Smooth muscle cell (in vitro differentiated cells): ENCODE data around the gene TRAPPC5. TPM values are rescaled to one million over a fixed set of nuclear protein-coding genes. Genes with fewer than 3 reads are reported as not detected.

Experiments
- DNase-seq: peaks from one replicate; lab custom pipeline; 2025; ENCODE audit not compliant: unreplicated experiment; lab: John Stamatoyannopoulos, UW
- H2AFZ ChIP-seq: fragments of 200-600 bp; sonication (generic); 2 replicates; pipeline ENCODE4 v1.6.0; 2016; ENCODE audit warnings: antibody characterized with exemption, low read depth, mild to moderate bottlenecking
- H3F3A ChIP-seq: fragments of 200-600 bp; sonication (generic); 2 replicates; pipeline ENCODE4 v1.6.0; 2017; ENCODE audit warnings: antibody characterized with exemption, low read depth
- H3K27ac ChIP-seq: fragments of 200-600 bp; sonication (generic); 2 replicates; pipeline ENCODE4 v1.5.1; 2016; ENCODE audit warnings: low read depth, mild to moderate bottlenecking
- H3K27me3 ChIP-seq: fragments of 200-600 bp; sonication (generic); 2 replicates; pipeline ENCODE4 v1.6.1; 2016; ENCODE audit warnings: low read depth, mild to moderate bottlenecking
- H3K36me3 ChIP-seq: fragments of 200-600 bp; sonication (generic); 2 replicates; pipeline ENCODE4 v1.5.1; 2016; ENCODE audit warnings: low read depth
- H3K4me1 ChIP-seq: fragments of 200-600 bp; sonication (generic); 2 replicates; pipeline ENCODE4 v1.5.1; 2016; ENCODE audit warnings: low read depth
- H3K4me2 ChIP-seq: fragments of 200-600 bp; sonication (generic); 2 replicates; pipeline ENCODE4 v1.6.0; 2016; ENCODE audit warnings: mild to moderate bottlenecking
- H3K4me3 ChIP-seq: fragments of 200-600 bp; sonication (generic); 2 replicates; pipeline ENCODE4 v1.5.1; 2016; ENCODE audit warnings: mild to moderate bottlenecking
- H3K79me2 ChIP-seq: fragments of 200-600 bp; sonication (generic); 2 replicates; pipeline ENCODE4 v1.6.0; 2016; ENCODE audit warnings: low read depth, mild to moderate bottlenecking
- H3K9ac ChIP-seq: fragments of 200-600 bp; sonication (generic); 2 replicates; pipeline ENCODE4 v1.6.0; 2016; ENCODE audit warnings: low read depth
- H3K9me3 ChIP-seq: fragments of 200-600 bp; sonication (generic); replicated peaks from 2 replicates; pipeline ENCODE4 v1.5.1; 2016; ENCODE audit warnings: low read depth
- H4K20me1 ChIP-seq: fragments of 200-600 bp; sonication (generic); 2 replicates; pipeline ENCODE4 v1.6.0; 2016; ENCODE audit warnings: low read depth
- CTCF ChIP-seq: fragments of 200-600 bp; sonication (generic); IDR thresholded peaks from 2 replicates; pipeline ENCODE4 v1.5.1; 2017; ENCODE audit warnings: borderline replicate concordance, mild to moderate bottlenecking, antibody characterized with exemption; ENCODE audit not compliant: insufficient read depth, poor library complexity, severe bottlenecking
- WGBS: methylation state at CpG from one replicate; pipeline ENCODE4 v1.1.7; 2016; ENCODE audit warnings: low lambda C conversion rate; 5-methylcytosine and 5-hydroxymethylcytosine counted together
- polyA plus RNA-seq: library from polyadenylated mRNA; unstranded; fragments of >200 nt; fragmentation: Nextera tagmentation; extraction: Ambion mirVana; gene quantifications from 2 replicates; pipeline ENCODE4 v1.2.1, GENCODE V29; 2016
- total RNA-seq: library from RNA; depleted of rRNA; stranded (reverse); fragments of >200 nt; gene quantifications from 2 replicates; pipeline ENCODE4 v1.2.3, GENCODE V29; 2014

TRAPPC5 gene
- total and polyA plus RNA-seq, 2 experiments from 2014 or later, result 61.8 to 166 TPM

DNA sequence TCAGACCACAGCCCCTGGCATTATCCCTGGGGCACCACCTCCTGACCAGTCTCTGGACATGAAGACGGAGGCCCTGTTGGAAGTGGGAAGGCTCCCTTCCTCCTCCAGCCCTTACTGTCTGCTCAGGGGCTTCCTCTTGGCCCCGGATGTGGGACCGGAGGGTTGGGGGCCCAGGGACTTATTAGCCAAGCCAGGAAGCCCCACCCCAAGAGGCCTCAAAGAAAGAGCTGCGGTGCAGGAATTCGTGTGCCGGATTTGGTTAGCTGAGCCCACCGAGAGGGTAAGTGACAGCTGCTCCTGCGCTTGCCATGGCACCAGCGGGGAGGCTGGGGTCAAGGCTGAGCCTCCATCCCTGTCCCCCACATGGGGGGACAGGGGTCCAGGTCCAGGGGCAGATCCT, 11.8 kb upstream of the TRAPPC5 start, which contains the start of gene RETN:
TSS of gene RETN (plus strand) at position 208 of the 400 bp plus-strand sequence. CDS start 278 bp downstream, outside the sequence.
- DNase-seq, result no peak
- H3K36me3 ChIP-seq, result no peaks in the 10 kb centered on the region
- WGBS, result 84% methylated on average over 9 of the region's 9 CpGs
- no peak within 1 kb of the TSS for H3K27ac ChIP-seq
- no peak within 1 kb of the TSS for H2AFZ ChIP-seq
- no peaks in the 10 kb centered on the region for H4K20me1 ChIP-seq
- no peak within 1 kb of the TSS for H3K4me2 ChIP-seq
- TF ChIP-seq CTCF, result no peak
- H3K4me1 ChIP-seq, result no peaks in the 10 kb centered on the region
- H3K4me3 ChIP-seq, result no peak within 1 kb of the TSS
- H3K79me2 ChIP-seq, result no peaks in the 10 kb centered on the region
- H3K9me3 ChIP-seq, result no peaks in the 10 kb centered on the region
- no peak within 1 kb of the TSS for H3K9ac ChIP-seq
- no peaks in the 10 kb centered on the region for H3F3A ChIP-seq
- peaks cover 45% of the 10 kb centered on the region for H3K27me3 ChIP-seq

GRCh38 chr19:7669641-7670040, 11.0 kb upstream of the TRAPPC5 start:
- Histone ChIP-seq H3K79me2 (no peaks in the 10 kb centered on the region), H3K27me3 (peaks cover 45% of the 10 kb centered on the region), H3K4me2 (no peak overlapping the region), H3K27ac (no peak overlapping the region), H3K9me3 (no peaks in the 10 kb centered on the region), H4K20me1 (no peaks in the 10 kb centered on the region), H3K4me3 (no peak overlapping the region), H3F3A (no peaks in the 10 kb centered on the region), H3K36me3 (no peaks in the 10 kb centered on the region), H3K4me1 (no peaks in the 10 kb centered on the region), H3K9ac (no peak overlapping the region), H2AFZ (no peak overlapping the region)
- DNase-seq, result no peak
- no peak for TF ChIP-seq CTCF
- WGBS, result 65% methylated on average over 4 of the region's 9 CpGs

GRCh38 chr19:7670150-7670783, 10.4 kb upstream of the TRAPPC5 start:
- H3K36me3 ChIP-seq, result no peaks in the 10 kb centered on the region
- H3K27me3 ChIP-seq, result peaks cover 45% of the 10 kb centered on the region
- TF ChIP-seq CTCF, result no peak
- no peak overlapping the region for H2AFZ ChIP-seq
- H4K20me1 ChIP-seq, result no peaks in the 10 kb centered on the region
- no peaks in the 10 kb centered on the region for H3F3A ChIP-seq
- no peaks in the 10 kb centered on the region for H3K9me3 ChIP-seq
- 10% methylated on average over 39 of the region's 43 CpGs for WGBS
- no peak for DNase-seq
- H3K27ac ChIP-seq, result no peak overlapping the region
- peak overlapping the region; percentile 76 for H3K4me2 ChIP-seq
- peak overlapping the region; percentile 28 for H3K4me3 ChIP-seq
- no peaks in the 10 kb centered on the region for H3K4me1 ChIP-seq
- no peaks in the 10 kb centered on the region for H3K79me2 ChIP-seq
- no peak overlapping the region for H3K9ac ChIP-seq

DNA sequence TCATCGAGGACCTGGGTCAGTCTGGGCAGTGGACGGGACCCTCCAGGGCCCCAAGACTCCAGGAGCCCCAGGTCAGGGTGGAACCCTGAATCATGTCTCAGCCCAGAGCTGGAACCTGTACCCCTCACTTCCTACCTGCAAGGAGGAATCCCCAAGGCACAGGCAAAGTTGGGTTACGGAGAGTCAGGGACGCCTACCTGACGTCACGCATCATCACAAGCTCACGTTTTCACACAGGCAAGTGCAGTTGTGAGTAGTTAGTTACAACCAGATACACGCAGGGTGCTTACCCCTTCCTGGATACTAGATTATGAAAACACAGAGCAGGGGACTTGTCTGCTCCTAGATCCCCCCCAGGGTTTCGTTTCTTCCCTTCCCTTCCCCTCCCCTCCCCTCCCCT, 9.8 kb upstream of the TRAPPC5 start:
- Histone ChIP-seq H3K27ac (no peak overlapping the region), H3K9ac (no peak overlapping the region), H3F3A (no peaks in the 10 kb centered on the region), H3K79me2 (no peaks in the 10 kb centered on the region), H3K4me3 (no peak overlapping the region), H2AFZ (no peak overlapping the region), H3K36me3 (no peaks in the 10 kb centered on the region), H3K4me1 (no peaks in the 10 kb centered on the region), H3K4me2 (no peak overlapping the region), H3K9me3 (no peaks in the 10 kb centered on the region), H4K20me1 (no peaks in the 10 kb centered on the region), H3K27me3 (peaks cover 45% of the 10 kb centered on the region)
- TF ChIP-seq CTCF, result no peak
- 41% methylated on average over 9 of the region's 9 CpGs for WGBS
- DNase-seq, result no peak
